Endometrial microvascular endothelial cells (primary cell): ENCODE results near the gene EPS8L3. TPM values are rescaled to one million over a fixed set of nuclear protein-coding genes. Genes with fewer than 3 reads are reported as not detected.

Source experiments
- in situ Hi-C: cut with HindIII; loops from 2 replicates; pipeline ENCODE4 v1.10.0; 2017; ENCODE audit warnings: low sequenced_read_pairs, low pct_unique_long_range_greater_than_20kb; ENCODE audit errors: inconsistent ontology term
- total RNA-seq: library from RNA; depleted of rRNA; stranded (reverse); fragments of >200 nt; gene quantifications from one replicate; pipeline ENCODE4 v1.2.3, GENCODE V29; 2015; ENCODE audit errors: inconsistent ontology term

Gene EPS8L3
- total RNA-seq, 1 donor from 2014 or later, result not detected

DNA sequence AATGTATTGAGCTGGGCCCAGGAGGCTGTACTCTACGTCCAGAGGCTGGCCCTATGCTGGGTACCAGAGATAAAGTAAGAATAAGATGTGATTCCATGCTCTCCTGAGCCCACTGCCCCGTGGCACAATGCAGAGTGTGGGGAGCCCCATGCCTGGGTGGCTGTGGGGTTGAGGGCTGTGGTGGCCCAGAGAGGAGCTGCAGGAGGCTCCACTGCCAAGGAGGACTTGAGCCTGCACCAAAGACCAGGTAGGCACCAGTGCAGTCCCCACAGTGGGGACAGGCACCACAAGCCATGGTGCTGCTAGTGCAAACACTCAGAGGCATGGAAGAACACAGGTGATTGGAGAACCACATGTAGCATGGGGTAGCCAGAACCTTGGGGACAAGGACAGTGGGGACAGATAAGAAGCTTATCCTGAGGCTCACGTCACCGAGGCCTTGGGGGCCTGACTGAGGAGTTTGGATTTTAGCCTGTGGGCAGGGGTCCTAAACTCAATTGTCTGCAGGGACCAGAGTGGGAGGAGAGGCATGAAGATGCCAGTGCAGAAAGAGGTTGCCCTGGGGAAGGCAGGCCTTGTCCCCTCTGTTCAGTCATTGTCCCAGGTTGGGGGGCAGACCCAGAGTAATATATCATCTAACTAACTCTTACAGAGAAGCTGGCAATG lies 21.9 kb upstream of the EPS8L3 start:
- in situ Hi-C loops, result loop anchor here (25.0 kb wide), 1 partner anchor 127 kb away; the partner anchor contains the start of gene CSF1

DNA sequence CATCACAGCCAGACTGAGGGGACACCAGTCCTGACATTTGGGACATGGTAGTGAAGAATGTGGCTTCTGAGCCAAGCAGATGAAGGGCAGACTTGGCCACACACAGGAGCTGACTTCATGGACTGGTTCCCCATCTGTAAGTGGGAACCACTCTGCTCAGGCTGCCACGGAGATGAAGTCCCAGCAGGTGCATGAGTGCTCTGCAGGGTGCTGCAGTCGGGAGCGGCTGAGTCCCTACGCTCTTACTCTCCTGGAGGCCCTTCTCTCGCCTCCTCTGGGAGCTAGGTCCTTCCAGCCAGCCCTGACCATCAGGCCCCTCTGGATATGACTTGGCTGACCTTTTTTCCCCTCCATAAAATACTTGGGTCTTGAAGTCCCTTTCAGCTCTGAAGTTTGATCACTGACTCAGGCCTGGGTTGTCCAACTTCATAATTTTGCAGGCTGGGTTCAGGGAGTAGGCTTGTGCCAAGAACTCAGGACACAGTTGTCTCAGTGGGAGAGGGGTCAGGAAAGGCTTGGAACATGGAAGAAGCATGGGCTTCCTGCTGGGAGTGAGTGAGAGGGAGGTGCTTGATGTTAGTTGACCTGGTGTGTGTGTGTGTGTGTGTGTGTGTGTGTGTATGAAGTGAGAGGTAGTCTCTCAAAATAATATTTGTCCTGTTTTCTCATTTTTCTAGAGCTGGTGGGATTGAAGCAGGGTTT lies 21.0 kb upstream of the EPS8L3 start:
- in situ Hi-C loops, result loop anchor here (25.0 kb wide), 1 partner anchor 128 kb away; the partner anchor contains the start of gene CSF1

DNA sequence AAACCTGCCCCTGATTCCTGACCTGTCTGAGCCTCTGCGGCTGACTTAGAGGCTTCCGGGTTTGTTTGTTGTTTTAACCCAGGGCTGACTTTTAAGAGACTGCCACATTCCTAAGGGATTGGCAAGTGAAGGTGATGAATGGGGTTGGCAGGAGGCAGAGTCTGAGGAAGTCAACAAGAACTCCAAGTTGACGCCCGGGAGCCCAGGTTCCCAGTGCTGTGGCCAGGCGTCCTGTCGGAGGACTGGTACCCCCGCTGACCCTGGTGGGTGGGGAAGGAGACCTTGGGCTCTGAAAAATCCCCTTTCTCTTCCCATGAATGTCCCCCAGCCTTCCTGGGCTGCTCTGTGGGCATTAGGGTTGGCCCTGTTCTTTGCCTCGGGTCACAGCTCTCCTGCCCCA lies 19.7 kb upstream of the EPS8L3 start:
- in situ Hi-C loops, result loop anchor here (25.0 kb wide), 1 partner anchor 129 kb away; the partner anchor contains the start of gene CSF1

DNA sequence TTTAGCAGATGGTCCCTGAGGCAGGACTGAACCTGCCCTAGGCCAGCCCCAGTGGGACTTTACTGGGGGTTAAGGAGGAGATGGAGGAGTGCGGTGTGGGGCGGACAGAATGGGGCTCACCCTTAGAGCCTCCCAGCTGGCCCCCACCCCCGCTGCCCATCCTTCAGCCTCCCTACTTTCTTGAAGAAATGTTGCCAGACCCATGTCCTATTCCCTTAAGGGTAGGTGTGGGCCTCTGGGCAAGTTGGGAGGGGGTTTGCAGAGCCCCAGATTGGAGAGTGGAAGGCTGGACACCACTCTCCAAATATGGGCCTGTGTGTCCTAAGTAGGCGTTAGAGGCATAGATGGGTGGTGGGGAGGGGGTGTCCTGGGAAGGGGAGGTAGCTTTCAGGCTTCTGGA lies 19.2 kb upstream of the EPS8L3 start:
- in situ Hi-C loops, result loop anchor here (25.0 kb wide), 1 partner anchor 129 kb away; the partner anchor contains the start of gene CSF1

DNA sequence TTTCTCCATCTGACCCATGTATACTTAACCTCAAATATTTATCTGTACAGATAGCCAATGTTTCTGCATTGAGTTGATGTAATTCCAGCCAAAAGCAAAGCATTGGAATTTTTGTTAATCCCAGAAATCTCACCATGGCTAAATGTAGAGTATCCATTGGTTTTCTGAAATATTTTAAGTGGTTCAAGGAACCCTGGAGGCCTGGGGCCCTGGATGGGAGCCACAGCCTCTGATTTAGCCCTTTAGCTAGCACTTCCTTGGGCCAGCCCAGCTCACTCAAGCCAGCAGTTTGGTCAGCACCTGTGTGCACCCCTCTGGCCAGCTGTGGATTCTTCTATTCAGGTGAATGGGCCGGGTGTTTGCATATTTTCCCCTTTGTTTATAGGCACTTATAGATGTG lies 18.8 kb upstream of the EPS8L3 start:
- in situ Hi-C loops, result loop anchor here (25.0 kb wide), 1 partner anchor 130 kb away; the partner anchor contains the start of gene CSF1

DNA sequence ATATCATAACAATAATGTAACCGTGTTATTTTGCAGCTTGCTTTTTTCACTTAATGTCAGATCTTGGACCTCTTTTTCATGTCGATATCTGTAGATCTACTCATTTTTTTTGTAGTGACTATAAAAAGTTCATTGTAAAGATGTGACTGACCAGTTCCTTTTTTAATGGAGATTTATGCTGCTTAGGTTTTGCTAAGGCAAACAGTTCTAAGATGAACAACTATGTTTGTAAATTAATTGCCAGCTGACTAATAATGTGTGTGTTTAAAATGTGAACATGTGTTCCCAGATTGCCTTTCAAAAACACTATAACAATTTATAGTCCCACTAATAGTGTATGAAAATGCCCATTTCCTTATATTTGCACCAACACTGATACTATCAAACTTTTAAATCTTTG lies 18.1 kb upstream of the EPS8L3 start:
- in situ Hi-C loops, result loop anchor here (25.0 kb wide), 1 partner anchor 130 kb away; the partner anchor contains the start of gene CSF1

DNA sequence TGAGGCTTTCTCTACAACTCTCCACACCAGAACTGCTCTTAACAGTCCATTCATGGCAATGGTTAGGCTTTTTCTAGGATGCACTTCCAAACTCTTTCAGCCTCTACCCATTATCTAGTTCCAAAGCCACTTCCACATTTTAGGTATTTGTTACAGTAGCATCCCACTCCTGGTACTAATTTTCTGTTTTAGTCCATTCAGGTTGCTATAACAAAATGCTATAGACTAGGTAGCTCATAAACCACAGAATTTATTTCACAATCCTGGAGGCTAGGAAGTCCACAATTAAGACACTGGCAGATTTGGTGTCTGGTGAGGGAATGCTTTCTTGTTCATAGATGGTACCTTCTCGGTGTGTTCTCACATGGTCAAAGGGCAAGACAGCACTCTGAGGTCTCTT lies 17.3 kb upstream of the EPS8L3 start:
- in situ Hi-C loops, result loop anchor here (25.0 kb wide), 1 partner anchor 131 kb away; the partner anchor contains the start of gene CSF1

DNA sequence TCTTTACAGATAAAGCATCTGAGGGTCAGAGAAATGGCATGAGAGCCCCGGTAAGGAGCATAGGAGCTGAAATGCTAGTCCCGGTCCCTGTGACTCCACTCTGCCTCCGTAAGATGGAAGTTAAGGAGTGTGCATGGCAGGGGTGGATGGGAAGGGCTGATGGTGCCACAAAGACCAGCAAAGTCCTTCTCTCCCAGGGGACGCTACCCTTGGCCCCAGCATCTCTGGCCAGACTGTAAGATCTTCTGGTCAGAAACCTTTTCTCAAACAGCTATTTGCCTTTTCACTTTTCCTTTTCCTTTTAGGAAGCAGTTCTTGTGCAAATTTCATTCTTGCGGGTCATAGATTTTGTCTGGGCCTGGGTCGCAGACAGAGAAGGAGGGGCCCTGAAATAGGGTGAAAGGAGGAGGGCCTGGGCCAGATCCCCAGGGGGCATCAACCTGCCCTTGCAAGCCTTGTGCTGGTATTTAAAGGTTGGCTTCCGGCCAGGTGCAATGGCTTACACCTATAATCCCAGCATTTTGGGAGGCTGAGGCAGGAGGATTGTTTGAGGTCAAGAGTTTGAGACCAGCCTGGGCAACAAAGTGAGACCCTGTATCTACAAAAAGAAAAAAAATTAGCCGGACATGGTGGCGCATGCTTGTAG lies 14.4 kb upstream of the EPS8L3 start:
- in situ Hi-C loops, result loop anchor here (25.0 kb wide), 1 partner anchor 134 kb away; the partner anchor contains the start of gene CSF1

DNA sequence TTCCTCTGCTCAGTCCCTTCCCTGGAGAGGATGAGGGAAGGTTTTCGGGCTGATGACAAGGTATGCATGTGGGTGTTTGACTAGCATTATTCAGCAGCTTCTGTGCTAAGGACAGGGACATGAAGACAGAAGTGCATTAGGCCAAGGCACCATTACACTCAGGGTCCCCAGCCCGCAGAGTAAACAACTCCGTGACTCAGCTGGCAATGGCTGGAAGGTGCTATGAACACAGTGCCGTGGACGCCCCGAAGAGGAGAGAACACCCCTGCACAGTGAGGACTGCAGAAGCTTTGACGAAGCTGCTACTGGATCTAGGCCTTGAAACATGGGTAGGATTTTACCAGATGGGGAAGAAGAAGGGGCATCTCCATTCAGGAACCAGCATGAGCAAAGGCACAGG lies 13.7 kb upstream of the EPS8L3 start:
- in situ Hi-C loops, result loop anchor here (25.0 kb wide), 1 partner anchor 135 kb away; the partner anchor contains the start of gene CSF1

DNA sequence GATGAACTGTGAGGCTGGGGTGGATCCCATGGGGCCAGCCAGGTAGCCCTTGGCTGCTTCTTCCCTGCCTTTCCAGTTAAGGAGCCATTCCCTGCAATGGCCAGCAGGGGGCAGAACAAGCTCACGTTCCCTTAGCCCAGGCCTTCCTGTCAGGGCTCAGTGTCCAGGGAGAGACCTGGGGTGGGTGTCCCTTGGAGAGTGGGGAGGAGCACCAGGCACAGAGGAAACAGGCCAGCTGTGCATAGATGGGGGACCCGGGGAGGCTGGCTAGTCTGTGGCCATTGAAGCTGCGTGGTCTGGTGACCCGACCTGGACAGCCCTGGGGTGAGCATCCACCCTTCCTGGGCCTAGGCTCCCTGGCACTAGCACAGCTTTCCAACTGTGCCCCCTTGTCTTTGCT lies 13.2 kb upstream of the EPS8L3 start:
- in situ Hi-C loops, result loop anchor here (25.0 kb wide), 1 partner anchor 135 kb away; the partner anchor contains the start of gene CSF1

DNA sequence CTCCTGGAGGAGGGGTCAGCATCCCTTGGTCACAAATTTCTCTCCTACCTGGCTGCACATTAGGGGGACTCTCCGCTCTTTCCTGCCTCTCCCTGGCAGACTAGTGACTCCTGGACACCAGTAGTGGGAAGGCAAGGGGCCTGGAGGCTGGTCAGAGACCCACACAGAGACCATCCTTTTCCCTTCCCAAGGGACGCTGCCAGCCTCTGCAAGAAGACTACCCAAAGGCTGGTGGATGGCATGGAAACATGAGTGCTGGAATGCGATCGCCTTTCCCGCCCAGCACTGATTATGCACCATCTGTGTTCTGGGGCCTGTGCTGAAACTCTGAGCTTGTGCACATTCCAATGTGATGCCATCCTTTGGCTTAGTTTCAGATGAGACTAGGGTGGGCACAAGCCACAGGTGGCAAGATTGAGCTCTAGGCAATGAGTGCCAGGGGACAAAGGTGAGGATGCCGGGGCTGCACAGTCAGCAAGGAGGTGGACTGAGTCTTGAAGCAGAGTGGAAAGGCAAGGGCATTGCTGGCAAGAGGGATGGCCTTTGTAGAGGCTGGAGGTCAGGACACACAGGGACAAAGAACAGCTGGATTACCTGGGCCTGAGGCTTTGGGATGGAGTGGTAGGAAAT lies 12.6 kb upstream of the EPS8L3 start:
- in situ Hi-C loops, result loop anchor here (25.0 kb wide), 1 partner anchor 136 kb away; the partner anchor contains the start of gene CSF1

DNA sequence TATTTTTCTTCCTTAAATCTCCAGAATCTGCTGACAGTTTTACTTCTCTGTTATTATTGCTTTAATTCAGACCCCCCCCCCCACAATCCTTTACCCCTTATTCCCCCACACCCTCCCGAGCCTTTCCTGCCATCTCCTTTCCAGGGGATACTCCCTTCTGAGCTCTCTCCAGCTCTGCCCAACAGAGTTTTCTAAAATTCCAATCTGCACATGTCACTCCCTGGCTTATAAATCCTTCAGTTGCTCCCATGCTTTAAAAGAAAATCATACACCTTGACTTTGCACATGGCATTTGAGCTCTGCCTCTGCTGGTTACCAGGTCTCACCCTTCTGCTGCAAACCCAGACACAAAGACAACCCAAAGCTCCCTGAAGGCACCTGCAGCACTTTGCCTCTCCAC lies 11.7 kb upstream of the EPS8L3 start:
- in situ Hi-C loops, result loop anchor here (25.0 kb wide), 1 partner anchor 137 kb away; the partner anchor contains the start of gene CSF1

DNA sequence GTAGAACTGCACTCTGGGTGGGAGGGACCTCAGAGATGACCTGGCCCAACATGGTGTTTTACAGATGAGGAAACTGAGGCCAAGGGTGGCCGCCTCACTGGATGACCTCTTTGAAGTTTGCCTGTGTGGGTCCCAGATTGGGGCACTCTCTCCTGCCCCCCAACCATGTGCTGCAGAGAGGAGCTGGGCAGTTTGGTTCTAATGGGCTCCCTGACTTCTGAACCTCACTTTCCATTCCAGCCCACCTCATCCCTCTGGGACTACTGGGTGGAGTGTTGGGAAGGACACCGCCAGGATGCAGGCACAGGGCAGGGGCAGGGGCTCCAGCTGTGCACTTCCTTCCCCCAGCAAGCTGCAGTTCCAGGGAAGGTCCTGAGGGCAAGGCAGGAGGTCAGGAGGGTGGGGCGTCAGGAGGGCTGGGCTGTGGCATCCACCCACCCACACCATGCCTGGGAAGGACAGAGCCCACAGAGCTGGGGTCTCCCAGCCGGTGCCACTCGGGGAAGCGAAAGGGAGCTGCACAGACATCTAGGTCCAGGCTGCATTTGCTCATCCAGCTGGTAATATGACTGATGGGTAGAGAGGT lies 10.3 kb upstream of the EPS8L3 start:
- in situ Hi-C loops, result no loop called here

DNA sequence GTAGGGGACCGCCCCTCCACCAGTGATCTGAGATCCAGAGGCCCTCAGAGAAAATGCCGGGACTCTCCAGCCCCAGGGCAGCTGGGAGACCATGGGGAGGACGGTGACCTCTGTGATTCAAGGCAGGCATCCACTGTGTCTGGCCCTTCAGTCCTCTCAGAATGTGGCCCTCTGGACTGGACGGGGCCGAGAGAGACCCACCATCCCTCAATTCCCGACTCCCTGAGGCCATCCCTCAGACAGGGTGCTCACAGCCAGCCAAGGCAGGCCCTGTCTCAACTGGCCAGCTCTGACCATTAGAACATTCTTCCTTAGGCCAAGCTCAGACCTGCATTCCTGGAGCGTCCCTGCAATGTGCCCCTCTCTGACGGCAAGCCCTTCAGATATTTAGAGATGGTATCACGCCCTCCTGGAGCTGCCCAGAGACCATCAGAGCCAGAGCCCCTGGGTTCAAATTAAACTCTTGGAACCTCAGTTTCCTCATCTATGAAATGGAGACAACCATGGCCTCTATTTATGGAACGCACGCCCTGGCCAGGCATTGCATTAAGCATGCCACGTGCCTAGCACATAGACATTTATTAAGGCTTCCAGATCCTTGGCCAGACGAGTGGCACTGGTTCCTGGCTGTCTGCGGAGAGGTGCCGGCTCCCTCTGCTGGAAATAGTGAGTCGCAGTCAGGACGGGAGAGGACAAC lies 9.6 kb upstream of the EPS8L3 start:
- in situ Hi-C loops, result no loop called here

DNA sequence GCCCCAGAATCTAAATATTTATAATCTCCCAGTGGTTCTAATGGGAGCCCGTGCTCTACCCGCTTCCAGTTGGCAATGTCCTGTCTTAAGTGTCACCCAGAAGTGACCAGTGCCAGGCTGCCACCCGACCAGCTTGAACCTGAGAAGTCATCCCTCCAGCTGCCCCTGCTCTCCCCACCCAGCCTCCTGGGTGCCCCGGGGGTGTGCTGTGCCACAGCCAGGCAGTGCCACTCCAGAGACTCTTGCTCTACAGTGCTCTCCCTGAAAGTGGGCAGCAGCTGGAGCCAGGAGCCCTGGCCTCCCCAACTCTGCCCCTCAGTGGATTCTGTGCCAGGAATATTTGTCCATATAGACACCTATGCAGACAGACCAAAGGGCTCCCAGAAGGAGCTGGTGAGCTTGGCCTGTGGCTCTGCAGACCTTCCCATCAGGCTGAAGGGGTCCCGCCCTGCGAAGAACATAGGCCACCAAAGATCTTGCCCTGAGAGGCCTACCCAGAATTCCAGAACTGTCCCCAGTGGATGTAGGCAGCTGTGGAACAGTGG lies 9.0 kb upstream of the EPS8L3 start:
- in situ Hi-C loops, result no loop called here

DNA sequence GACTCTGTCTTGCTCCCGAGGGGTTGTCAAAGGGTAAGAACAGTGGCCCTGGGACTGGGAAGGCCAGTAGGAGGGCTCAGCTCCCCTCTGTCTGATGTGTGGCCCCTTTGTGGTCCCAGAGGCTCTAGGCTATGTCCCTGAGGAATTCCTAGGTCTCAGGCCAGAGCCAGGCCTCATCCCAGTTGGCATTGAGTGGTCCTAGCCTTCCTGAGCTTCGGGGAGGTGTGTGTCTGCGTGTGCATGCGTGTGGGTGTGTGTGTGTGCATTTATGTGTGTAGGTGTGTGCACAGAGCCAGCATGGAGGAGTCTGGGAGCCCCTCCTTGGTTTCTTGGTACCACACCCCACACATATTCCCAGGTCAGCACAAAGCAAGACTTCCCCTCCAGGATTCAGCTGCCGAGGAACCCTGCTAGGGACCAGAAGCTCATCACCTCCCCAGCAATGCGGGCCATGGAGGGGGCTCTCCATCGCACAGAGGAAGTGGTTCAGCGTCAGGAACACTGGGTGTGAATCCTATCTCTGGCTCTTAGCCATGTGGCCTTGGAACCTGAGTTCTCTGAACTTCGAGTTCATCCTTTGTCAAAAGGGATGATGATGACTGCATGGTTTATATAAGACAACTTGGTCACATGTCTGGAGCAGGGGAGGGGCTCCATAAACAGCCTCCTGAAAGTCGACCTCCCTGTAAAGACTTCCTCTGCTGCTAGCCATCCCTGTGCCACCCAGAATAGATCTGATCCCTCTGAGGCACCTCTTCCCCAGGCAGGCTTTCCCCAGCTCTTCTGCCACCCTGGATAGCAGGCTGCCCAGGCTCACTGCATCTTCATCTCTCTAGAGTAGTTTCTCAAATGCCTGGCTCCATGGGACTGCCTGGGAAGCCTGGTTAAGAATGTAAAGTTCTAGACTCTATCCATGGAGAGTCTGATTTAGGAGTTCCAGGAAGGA lies 8.3 kb upstream of the EPS8L3 start:
- in situ Hi-C loops, result no loop called here
